Neural cell (in vitro differentiated cells): ENCODE measurements around the gene MT1X.

ENCODE experiments used
- EP300 ChIP-seq: fragments of 450-650 bp; conservative IDR thresholded peaks from 2 replicates; pipeline ENCODE4 v1.6.1; 2014; ENCODE audit warnings: antibody characterized with exemption, mild to moderate bottlenecking, moderate library complexity; ENCODE audit not compliant: poor library complexity, severe bottlenecking
- EZH2 ChIP-seq: fragments of 200-600, 300-800 bp; shearing (Covaris generic), sonication (generic); IDR thresholded peaks from 2 replicates; pipeline ENCODE4 v1.6.1; 2014; ENCODE audit warnings: antibody characterized with exemption, low read length, borderline replicate concordance, mild to moderate bottlenecking; ENCODE audit not compliant: insufficient read depth, poor library complexity, severe bottlenecking
- POLR2AphosphoS5 ChIP-seq: IDR thresholded peaks from 2 replicates; pipeline ENCODE4 v1.6.1; 2012
- RAD21 ChIP-seq: fragments of 450-650 bp; conservative IDR thresholded peaks from 2 replicates; pipeline ENCODE4 v1.6.1; 2014; ENCODE audit warnings: antibody characterized with exemption, mild to moderate bottlenecking, moderate library complexity
- TF ChIP-seq, protein P1 (sequence below): fragments of 450-650 bp; IDR thresholded peaks from 2 replicates; pipeline ENCODE4 v1.5.1; 2014; ENCODE audit warnings: antibody characterized with exemption, mild to moderate bottlenecking, moderate library complexity; ENCODE audit not compliant: poor library complexity, severe bottlenecking

DNA sequence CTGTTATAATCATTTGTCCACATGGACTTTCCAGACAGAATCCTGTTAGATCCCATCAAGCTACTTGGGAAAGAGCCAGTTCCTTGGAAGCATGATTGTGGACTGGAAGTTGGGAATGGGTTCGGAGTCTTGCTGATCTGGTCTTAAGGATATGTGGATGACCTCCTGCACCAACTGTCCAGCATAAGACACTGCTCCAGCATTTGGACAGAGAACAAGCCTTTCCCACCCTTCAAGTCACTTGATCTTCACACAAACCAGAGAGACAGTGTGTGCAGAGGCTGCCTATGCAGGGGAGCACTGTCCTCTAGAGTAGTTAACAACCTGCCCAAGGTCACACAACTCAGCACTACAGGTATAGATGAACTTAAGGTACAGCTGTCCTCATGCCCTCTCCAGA, 36.4 kb upstream of the MT1X start:
- TF ChIP-seq RAD21: no peak
- TF ChIP-seq, protein P1, sequence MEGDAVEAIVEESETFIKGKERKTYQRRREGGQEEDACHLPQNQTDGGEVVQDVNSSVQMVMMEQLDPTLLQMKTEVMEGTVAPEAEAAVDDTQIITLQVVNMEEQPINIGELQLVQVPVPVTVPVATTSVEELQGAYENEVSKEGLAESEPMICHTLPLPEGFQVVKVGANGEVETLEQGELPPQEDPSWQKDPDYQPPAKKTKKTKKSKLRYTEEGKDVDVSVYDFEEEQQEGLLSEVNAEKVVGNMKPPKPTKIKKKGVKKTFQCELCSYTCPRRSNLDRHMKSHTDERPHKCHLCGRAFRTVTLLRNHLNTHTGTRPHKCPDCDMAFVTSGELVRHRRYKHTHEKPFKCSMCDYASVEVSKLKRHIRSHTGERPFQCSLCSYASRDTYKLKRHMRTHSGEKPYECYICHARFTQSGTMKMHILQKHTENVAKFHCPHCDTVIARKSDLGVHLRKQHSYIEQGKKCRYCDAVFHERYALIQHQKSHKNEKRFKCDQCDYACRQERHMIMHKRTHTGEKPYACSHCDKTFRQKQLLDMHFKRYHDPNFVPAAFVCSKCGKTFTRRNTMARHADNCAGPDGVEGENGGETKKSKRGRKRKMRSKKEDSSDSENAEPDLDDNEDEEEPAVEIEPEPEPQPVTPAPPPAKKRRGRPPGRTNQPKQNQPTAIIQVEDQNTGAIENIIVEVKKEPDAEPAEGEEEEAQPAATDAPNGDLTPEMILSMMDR: no peak
- TF ChIP-seq EP300: no peak
- TF ChIP-seq POLR2AphosphoS5: no peak
- no peak for TF ChIP-seq EZH2
